Body of pancreas (tissue), 4 donors: Measurements from ENCODE around the gene CST4.

Source experiments
- CTCF ChIP-seq, 7 experiments: fragments of 450-650 bp in 4 of 7; fragments of 200-600 bp in 3 of 7; sonication (generic) in 3 of 7; IDR thresholded peaks; one replicate each; pipeline ENCODE4 v1.5.1; 2016 to 2019; ENCODE audit warnings: antibody characterized with exemption in 7 of 7
- POLR2A ChIP-seq, 3 donors: fragments of 450-650 bp; IDR thresholded peaks; one replicate each; pipeline ENCODE4 v1.6.1; 2016; ENCODE audit warnings: antibody characterized with exemption in 3 of 3, mild to moderate bottlenecking in 2 of 3

- TF ChIP-seq CTCF (IDR thresholded peaks at IDR 0.05) (no peak), POLR2A (IDR thresholded peaks at IDR 0.05) (no peak)
Measured at GRCh38 chr20:23684261-23684660, 4.6 kb downstream of the CST4 start.
